Sciatic nerve (tissue), 2 donors: ENCODE results near the gene SERTAD3. TPM values are rescaled to one million over a fixed set of nuclear protein-coding genes. Genes with fewer than 3 reads are reported as not detected.
"Not testable (repeated sequence)": the region's sequence is repeated elsewhere in the genome, so short reads cannot be mapped to it uniquely, and the experiment has no call there.

ENCODE experiments used
- ATAC-seq: fragments of 200-7000 bp; cut with Tn5 transposase; one replicate; pipeline ENCODE4 v1.9.1; 2020; ENCODE audit warnings: mild to moderate bottlenecking, moderate library complexity
- DNase-seq: peaks from one replicate; pipeline ENCODE4 v3.0.0-alpha.2; 2020; ENCODE audit warnings: low spot score
- intact Hi-C: fragments of 100-400 bp; cut with DNase I; formaldehyde crosslinking; loops from one replicate; pipeline ENCODE4 v1.14.2; 2022
- total RNA-seq: library from RNA; stranded (reverse); fragmentation: NEBNext Ultra II Directional; extraction: Animal tissue kit (Norgen Biotek cat#: 25700); gene quantifications from one replicate; pipeline ENCODE4 v1.2.1, GENCODE V29; 2021
- donor health status: DM: no; HTN: no; CAD: no.
- donor health status: DM: no; HTN: no; CAD: no.

SERTAD3 gene, protein sequence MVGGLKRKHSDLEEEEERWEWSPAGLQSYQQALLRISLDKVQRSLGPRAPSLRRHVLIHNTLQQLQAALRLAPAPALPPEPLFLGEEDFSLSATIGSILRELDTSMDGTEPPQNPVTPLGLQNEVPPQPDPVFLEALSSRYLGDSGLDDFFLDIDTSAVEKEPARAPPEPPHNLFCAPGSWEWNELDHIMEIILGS
- total RNA-seq: 47.2 TPM

DNA sequence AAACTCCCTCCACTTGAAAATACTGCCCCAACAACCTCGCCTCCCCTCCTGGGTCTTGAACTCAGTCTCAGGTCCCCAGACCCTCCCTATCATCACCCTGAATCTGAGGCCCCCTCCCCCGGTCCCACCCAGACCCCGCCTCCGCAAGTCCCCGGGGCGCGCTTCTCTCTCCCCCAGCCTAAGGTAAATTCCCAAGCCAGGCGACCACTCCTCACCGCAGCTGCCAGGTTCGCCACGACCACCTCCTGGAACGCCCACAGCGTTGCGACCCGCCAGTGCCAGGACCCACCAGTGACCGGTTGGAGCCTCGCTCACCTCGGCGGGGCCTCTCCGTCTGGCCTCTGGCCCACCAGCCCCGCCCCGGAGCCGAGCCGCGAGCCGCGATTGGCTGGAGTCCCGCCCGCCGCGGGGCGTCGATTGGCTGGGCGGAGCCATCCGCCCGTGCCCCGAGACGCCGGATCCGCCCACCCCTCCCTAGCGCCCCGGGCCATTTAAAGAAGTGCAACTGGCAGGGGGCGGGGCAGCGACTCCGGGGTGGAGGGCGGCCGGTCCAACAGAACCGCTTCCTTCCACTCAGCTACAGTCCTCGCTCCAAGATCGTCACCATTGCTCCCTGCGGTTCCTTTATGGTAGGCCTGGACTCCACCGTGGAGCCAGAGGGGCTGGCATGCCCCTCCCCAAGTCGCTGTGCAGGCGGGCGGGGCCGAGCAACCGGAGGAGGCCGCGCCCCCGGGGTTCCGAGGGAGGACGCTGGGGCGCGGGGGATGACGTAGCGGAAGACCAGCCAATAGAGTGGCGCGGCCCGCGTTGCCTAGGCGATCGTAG is at the start of gene SERTAD3:
Gene SERTAD3 (minus strand): TSS at position 336 of the 825 bp plus-strand sequence. CDS start 2,255 bp downstream, outside the sequence.
- intact Hi-C loops: no loop called here
- peak; percentile 88 for ATAC-seq
- peak; percentile 98 for DNase-seq

DNA sequence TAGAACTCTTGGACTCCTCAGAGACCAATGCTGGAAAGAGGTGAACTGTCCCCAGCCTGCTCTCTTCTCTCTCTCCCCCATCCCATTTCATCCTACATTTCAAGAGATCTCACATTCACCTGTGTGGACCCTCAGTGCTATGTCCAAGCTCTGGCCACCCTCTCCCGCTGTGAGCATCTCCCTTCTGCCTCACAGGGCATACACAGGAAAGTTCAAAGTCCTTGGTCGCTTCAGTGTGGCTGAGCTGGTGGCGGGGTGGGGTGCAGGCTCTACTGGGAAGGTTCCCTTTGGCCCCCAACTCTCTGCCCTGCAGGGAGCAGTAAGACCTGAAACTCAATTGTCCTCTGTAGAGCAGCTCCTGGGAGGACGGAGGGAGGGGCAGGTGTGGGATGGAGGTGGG is 49.6 kb upstream of the SERTAD3 start:
- intact Hi-C loops: no loop called here
- no peak for ATAC-seq
- DNase-seq: no peak

DNA sequence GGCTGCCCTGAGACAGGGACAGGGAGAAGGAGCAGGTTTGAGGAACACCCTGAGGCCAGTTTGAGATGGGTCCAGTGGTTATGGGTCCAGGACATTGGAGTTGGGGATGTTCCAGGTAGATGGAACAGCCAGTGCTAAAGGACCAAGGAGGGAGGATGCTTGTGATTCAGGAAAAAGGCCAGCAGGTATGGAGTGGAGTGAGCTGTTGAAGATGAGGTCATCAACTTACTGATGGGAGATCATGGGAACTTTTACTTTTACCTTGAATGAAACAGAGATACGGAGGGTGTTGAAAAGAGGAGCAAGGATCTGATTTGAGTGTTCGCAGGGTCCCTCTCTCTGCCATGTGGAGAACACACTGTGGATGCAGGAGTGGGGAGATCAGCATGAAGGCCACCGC is 48.1 kb upstream of the SERTAD3 start:
- ATAC-seq: no peak
- intact Hi-C loops: no loop called here

DNA sequence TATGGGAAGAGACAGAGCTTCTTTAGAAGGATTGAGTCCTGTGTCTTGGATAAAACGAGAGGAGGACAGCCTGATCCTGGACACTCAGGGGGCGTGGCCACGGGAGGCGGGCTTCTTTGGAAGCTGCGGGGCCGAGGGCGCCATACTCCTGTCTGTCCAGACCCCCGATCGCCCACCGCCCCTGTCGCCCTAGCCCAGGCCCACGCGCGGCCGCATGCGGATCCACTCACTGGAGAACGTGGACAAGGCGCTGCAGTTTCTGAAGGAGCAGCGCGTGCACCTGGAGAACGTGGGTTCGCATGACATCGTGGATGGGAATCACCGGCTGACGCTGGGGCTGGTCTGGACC is 45.7 kb upstream of the SERTAD3 start:
- ATAC-seq (no peak), DNase-seq (no peak)
- intact Hi-C loops: no loop called here

More for the DNA sequence above, 48.1 kb upstream of the SERTAD3 start:
- no peak for DNase-seq

DNA sequence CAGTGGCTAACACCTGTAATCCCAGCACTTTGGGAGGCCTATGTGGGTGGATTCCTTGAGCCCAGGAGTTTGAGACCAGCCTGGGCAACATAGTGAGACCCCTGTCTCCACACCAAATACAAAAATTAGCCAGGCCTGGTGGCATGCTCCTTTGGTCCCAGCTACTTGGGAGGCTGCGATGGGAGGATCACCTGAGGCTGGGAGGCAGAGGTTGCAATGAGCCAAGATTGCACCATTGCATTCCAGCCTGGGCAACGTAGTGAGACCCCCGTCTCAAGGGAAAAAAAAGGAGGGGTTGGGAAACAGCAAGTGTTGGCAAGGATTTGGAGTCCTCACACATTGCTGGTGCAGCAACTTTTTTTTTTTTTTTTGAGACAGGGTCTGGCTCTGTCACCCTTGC is 41.9 kb upstream of the SERTAD3 start:
- DNase-seq: no peak
- intact Hi-C loops: no loop called here
- no peak for ATAC-seq

DNA sequence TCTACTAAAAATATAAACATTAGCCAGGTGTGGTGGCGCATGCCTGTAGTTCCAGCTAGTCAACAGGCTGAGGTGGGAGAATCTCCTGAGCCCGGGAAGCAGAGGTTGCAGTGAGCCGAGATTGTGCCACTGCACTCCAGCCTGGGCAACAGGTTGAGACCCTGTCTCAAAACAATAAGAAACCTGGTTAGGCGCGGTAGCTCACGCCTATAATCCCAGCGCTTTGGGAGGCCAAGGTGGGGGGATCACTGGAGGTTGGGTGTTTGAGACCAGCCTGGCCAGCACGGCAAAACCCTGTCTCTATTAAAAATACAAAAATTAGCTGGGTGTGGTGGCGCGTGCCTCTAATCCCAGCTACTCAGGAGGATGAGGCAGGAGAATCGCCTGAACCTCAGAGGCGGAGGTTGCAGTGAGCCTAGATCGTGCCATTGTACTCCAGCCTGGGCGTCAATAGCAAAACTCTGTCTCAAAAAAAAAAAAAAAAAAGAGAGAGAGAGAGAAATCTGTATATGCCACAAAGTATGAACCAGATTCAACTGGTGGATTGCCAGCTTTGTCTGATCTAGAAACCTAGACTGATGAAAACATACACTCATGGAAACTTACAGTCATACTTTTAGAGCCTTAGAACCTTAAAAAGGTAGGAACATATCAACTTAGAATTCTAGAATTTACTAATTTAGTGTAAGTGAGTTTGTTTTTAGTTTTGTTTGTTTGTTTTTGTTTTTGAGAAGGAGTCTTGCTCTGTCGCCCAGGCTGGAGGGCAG is 31.9 kb upstream of the SERTAD3 start:
- DNase-seq, ATAC-seq, intact Hi-C loops: not testable (repeated sequence)

DNA sequence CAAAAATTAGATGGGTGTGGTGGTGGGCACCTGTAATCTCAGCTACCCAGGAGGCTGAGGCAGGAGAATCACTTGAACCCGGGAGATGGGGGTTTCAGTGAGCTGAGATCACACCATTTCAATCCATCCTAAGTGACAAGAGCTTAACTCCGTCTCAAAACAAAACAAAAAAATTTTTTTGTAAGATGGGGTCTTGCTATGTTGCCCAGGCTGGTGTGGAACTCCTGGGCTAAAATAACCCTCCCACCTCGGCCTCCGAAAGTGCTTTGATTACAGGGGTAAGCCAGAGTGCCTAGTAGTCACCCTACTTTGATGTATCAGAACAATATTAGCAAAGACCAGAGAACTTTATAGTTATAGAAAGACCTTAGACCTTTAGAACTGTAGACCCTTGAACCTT is 30.6 kb upstream of the SERTAD3 start:
- DNase-seq (no peak), ATAC-seq (no peak)
- intact Hi-C loops: no loop called here

DNA sequence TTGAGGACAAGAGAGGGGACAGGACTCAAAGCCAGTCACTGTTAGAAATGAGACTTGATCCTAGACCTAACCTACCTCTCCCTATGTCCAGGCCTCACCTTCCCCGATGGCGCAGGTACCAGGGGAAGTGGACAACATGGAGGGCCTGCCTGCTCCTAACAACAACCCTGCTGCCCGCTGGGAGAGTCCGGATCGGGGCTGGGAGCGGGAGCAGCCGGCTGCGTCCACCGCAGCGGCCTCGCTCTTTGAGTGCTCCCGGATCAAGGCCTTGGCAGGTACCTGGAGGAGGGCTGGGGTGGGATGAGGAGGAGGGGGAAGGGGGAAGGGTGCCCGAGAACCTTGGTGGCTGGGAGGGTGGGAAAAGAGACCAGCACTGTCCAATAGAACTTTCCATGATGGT is 28.4 kb upstream of the SERTAD3 start:
- intact Hi-C loops: no loop called here
- DNase-seq: no peak
- no peak for ATAC-seq

DNA sequence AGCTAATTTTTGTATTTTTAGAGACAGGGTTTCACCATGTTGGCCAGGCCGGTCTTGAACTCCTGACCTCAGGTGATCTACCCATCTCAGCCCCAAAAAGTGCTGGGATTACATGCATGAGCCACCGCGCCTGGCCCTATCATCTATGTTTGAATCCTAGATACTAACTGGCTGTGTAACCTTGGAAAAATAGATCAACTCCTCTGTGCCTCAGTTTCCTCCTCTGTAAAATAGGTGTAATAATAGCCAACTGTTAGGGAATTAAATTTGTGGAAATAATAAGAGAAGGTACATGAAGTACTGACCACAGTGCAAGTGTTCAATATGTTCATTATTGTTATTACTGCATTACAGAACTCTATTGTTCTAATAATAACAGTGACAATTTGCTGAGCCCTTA is 27.0 kb upstream of the SERTAD3 start:
- DNase-seq: no peak
- ATAC-seq: no peak
- intact Hi-C loops: no loop called here

DNA sequence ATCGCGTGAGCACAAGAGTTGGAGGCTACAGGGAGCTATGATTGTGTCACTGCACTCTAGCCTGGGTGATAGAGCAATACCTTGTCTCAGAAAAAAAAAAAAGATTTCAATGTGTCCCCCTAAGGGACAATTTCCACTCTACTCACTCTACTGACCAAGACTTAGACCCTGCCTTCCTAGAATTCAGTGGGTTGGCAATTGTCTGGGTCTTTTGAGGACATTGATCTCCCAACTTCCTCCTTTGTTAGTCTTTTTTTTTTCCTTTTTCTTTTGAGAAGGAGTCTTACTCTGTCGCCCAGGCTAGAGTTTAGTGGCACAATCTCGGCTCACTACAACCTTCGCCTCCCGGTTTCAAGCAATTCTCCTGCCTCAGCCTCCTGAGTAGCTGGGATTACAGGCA is 24.9 kb upstream of the SERTAD3 start:
- ATAC-seq: no peak
- no peak for DNase-seq
- intact Hi-C loops: no loop called here

DNA sequence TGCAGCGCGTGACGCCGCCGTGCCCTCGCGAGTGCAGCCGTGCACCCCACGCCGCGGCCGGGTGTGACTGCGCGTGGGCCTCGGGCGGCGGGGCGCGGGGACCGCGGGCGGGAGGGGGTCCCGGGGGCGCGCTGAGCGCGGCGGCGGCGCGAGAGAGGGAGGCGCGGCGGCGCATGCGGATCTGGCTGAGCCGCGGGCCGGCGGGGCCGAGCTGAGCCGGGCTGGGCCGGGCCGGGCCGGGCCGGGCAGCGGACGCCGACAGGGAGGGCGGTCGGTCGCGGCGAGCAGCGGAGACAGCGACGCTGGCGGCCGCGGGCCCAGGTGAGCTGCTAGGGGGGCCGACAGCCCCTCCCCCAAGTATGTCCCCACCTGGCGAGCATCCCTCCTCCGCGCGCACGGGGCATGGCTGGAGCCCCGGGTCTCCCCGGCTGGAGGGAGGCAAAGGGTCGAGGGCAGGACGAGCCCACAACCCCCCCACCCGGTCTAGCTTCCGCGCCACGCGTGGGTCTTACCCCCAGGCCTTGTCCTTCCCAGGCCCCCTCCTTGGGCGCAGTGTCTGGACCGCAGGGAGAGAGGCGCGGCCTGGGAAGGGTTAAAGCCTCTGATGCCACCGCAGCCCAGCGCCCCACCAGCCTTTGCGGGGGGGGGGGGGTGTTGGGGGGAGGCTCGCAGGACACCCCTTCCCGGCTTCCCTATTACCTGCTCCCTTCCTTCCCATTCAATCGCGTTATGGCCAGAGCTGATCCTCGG is 23.0 kb upstream of the SERTAD3 start, which contains the start of gene SPTBN4:
Gene SPTBN4 (plus strand): TSS at position 17 of the 750 bp plus-strand sequence. CDS start 5,621 bp downstream, outside the sequence.
- no peak for ATAC-seq
- intact Hi-C loops: no loop called here
- DNase-seq: peak; percentile 71

DNA sequence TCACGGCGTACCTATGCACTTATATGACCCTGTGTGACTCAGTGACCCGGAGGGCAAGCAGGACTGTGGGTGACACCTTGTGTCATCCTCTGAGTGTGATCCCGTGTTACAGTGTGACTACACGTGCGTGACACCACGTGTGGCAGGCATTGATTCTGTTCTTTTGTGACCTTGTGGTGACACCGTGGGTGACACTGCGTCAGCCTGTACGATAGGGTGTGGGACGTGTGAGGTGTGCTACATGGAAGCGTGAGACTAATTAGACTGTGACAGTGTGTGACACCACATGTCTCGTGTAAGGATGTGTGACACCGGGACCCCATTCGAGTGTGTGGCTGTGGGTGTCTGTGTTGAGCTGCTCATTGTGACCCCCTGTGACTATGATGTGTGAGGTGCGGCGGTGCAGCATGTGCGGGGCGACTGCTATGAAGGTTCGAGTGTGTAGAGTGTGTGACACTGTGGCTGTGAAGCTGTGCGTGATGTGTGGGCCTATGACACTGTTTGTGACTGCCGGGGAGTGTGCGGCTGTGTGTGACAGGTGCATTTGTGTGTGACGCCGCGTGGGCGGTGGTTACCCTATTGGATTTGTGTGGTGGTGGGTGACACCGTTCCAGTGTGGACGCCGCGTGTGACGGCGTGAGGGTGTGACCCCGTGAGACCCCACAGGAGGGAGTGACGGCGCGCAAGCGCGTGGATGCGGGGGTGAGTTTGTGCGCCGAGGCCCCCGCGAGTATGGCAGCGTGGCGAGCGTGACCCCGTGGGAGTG is 22.3 kb upstream of the SERTAD3 start:
- DNase-seq: peak; percentile 80
- ATAC-seq: peak; percentile 1
- intact Hi-C loops: no loop called here

DNA sequence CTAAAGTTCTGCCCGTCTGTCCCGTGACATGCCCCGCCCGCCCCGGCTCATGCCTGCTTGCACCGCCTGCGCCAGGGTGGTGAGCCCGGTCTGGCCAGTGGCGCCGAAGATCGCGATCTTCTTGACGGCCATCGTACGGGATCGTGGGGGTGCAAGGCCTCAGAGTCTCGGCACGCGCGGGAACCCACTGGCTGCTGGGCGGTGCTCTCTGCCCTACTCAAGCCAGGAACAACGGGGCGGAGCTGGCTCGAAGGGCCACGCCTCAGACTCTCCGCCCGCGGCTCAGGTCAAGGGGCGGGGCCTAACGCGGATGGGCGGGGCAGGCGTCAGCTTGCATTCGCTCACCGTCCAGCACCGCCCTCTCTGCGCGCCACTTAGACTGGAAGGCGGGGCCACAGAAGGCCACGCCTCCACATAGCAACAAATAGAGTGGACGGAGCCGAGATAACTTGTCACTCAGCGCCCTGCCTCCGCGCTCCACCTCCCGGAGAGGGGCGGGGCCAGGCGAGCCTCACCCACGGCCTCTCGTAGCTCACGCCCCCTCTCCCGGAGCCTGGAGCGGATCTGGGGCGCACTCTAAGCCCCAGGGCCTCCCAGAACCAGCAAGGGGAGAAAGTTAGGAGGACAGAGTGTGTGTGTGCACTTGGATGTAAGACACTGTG is 21.6 kb upstream of the SERTAD3 start, which contains the start of gene BLVRB:
Gene BLVRB (minus strand): TSS at position 189 of the 662 bp plus-strand sequence. CDS start 57 bp downstream, at position 132.
- DNase-seq: peak; percentile 100
- peak; percentile 96 for ATAC-seq
- intact Hi-C loops: no loop called here

DNA sequence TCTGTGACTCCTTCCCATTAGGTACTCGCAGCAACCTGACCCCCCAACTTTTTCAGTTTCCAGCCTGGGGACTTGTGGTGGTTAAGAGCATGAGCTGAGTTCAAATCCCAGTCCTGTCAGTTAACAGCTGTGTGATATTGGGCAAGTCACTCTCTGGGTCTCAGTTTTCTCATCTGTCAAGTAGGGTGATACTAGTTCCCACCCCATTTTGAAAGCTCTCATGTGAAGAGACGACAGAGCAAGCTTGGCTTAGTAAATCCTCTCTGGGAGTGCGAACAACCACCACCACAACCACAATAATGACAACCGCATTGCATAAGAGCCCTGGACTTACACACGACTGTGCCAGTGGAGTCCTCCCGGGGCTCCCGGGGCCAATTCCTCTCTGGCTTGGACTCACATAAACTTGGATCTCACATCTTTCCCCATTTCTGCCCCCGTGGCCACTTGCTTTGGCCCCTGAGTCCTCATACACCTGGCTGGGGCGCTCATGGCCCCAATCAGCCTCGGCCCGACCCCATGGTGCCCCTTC is 21.0 kb upstream of the SERTAD3 start:
- ATAC-seq (peak; percentile 45), DNase-seq (no peak)
- intact Hi-C loops: no loop called here

DNA sequence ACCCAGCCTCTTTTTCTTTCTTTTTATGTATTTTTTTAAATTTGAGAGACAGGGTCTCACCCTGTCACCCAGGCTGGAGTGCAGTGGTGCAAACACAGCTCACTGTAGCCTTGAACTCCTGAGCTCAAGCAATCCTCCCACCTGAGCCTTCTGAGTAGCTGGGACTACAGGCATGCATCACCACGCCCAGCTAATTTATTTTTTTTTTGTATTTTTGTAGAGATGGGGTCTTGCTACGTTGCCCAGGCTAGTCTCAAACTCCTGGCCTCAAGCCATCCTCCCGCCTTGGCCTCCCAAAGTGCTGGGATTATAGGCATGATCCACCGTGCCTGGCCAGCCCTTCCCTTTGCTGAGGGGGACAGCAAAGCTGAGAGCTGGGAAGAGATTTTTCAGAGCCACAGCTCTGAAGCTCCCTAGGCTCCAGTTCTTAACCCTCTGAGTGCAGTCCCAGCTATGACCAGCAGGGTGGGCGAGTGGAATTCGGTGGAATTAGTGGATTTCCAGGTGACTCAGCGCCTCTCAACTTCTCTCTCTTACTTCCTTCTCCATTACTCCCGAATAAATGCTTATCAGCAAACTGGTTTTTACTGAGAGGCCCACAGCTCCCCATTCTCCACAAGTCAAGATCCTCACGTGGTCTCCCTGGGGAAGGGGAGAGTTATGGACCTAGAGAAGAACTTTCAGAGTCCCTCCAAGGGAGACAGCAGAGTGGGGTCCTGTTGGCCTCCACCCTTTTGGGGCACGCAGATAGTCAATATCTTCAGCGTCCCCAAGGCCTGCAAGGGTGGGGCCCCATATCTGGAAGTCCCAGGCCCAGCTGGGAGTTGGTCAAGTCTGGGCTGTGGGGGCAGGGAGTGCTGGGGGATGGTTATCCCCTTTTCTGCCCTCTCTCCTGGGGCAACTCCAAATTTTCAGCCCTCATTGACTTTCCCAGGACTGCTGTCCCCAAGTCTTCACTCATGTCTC is 20.2 kb upstream of the SERTAD3 start:
- intact Hi-C loops: no loop called here
- DNase-seq: peak; percentile 94

DNA sequence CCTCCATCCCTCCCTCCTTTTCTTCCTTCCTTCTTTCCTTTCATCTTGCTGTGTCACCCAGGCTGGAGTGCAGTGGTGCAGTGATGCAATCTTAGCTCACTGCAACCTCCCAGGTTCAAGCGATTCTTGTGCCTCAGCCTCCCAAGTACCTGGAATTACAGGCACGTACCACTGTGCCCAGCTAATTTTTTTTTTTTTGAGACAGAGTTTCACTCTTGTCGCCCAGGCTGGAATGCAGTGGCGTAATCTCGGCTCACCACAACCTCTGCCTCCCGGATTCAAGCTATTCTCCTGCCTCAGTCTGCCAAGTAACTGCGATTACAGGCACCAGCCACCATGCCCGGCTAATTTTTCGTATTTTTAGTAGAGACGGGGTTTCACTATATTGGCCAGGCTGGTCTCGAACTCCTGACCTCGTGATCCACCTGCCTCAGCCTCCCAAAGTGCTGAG is 19.5 kb upstream of the SERTAD3 start:
- ATAC-seq, intact Hi-C loops, DNase-seq: not testable (repeated sequence)

More for the DNA sequence above, 20.2 kb upstream of the SERTAD3 start:
- peak; percentile 20 for ATAC-seq
